IMR-90 (cell line): Measurements from ENCODE around the gene GPR161. TPM values are rescaled to one million over a fixed set of nuclear protein-coding genes. Genes with fewer than 3 reads are reported as not detected.

ENCODE experiments used
- ATAC-seq: fragments of 200-7000 bp; cut with Tn5 transposase; 2 replicates; pipeline ENCODE4 v1.9.1; 2020; ENCODE audit warnings: low read depth, mild to moderate bottlenecking, moderate library complexity
- BruUV-seq: library from RNA; stranded (reverse); fragments of 400-500 nt; replicated peaks from 2 replicates; lab custom pipeline; 2021; lab: Mats Ljungman, UMichigan
- CTCF ChIA-PET: fragments of 300-600 bp; formaldehyde crosslinking; extraction: SDS; loops from one replicate; lab custom pipeline; 2021; ENCODE audit warnings: antibody characterized with exemption; lab: Yijun Ruan, JAX
- POLR2A ChIA-PET: fragments of 300-600 bp; sonication (Branson Sonifier 250); formaldehyde crosslinking; loops from one replicate; lab custom pipeline; 2022; ENCODE audit warnings: antibody characterized with exemption; ENCODE audit not compliant: unreplicated experiment; lab: Charles Lee
- DNase-seq: peaks from one replicate; pipeline ENCODE4 v3.0.0; 2013
- H2AFZ ChIP-seq: replicated peaks from 2 replicates; pipeline ENCODE3; 2013; ENCODE audit warnings: low read length, mild to moderate bottlenecking; ENCODE audit not compliant: poor library complexity
- H2AK5ac ChIP-seq: 2 replicates; pipeline ENCODE4 v1.6.1; 2013; ENCODE audit warnings: low read depth, low read length, inconsistent platforms
- H2AK9ac ChIP-seq: replicated peaks from 2 replicates; pipeline ENCODE3; 2013; ENCODE audit warnings: mild to moderate bottlenecking, low read depth, low read length, moderate library complexity; ENCODE audit not compliant: poor library complexity
- H2BK120ac ChIP-seq: 2 replicates; pipeline ENCODE4 v1.6.1; 2013; ENCODE audit warnings: low read depth, low read length, inconsistent platforms
- H2BK15ac ChIP-seq: 3 replicates; pipeline ENCODE4 v1.6.1; 2013; ENCODE audit warnings: low read depth, low read length, inconsistent platforms
- H2BK20ac ChIP-seq: 2 replicates; pipeline ENCODE4 v1.6.1; 2013; ENCODE audit warnings: low read depth, mild to moderate bottlenecking, inconsistent platforms, low read length, moderate library complexity
- H2BK5ac ChIP-seq: 2 replicates; pipeline ENCODE4 v1.6.1; 2013; ENCODE audit warnings: mild to moderate bottlenecking, low read depth, low read length, inconsistent platforms; ENCODE audit not compliant: poor library complexity, severe bottlenecking
- H3K14ac ChIP-seq: replicated peaks from 2 replicates; pipeline ENCODE4 v1.6.1; 2013; ENCODE audit warnings: low read depth, low read length, inconsistent platforms
- H3K18ac ChIP-seq: 2 replicates; pipeline ENCODE4 v1.6.1; 2013; ENCODE audit warnings: low read depth, low read length, control low read depth
- H3K23ac ChIP-seq: 2 replicates; pipeline ENCODE4 v1.6.1; 2013; ENCODE audit warnings: low read depth, low read length, inconsistent platforms
- H3K27ac ChIP-seq: 2 replicates; pipeline ENCODE4 v1.5.1; 2013; ENCODE audit warnings: mild to moderate bottlenecking, control low read depth, low read length; ENCODE audit not compliant: insufficient read depth
- H3K27me3 ChIP-seq: 2 replicates; pipeline ENCODE4 v1.6.1; 2013; ENCODE audit warnings: low read length; ENCODE audit not compliant: control insufficient read depth, insufficient read depth
- H3K36me3 ChIP-seq: 2 replicates; pipeline ENCODE4 v1.6.1; 2013; ENCODE audit warnings: low read length, mixed read lengths; ENCODE audit not compliant: control insufficient read depth, insufficient read depth
- H3K4ac ChIP-seq: 2 replicates; pipeline ENCODE4 v1.6.1; 2013; ENCODE audit warnings: low read depth, low read length, inconsistent platforms
- H3K4me1 ChIP-seq: 2 replicates; pipeline ENCODE4 v1.6.1; 2013; ENCODE audit warnings: low read length, mixed read lengths; ENCODE audit not compliant: control insufficient read depth, insufficient read depth
- H3K4me2 ChIP-seq: 2 replicates; pipeline ENCODE4 v1.6.1; 2013; ENCODE audit warnings: low read depth, mild to moderate bottlenecking, control low read depth, low read length, moderate library complexity
- H3K4me3 ChIP-seq: 2 replicates; pipeline ENCODE4 v1.5.1; 2013; ENCODE audit warnings: low read depth, mild to moderate bottlenecking, control low read depth, low read length, moderate library complexity; ENCODE audit not compliant: insufficient read depth
- H3K56ac ChIP-seq: 2 replicates; pipeline ENCODE4 v1.6.1; 2013; ENCODE audit warnings: low read length, inconsistent platforms; ENCODE audit not compliant: insufficient read depth; ENCODE audit errors: extremely low read depth
- H3K79me1 ChIP-seq, 2 experiments: 2 replicates each; pipeline ENCODE4 v1.6.1; 2013; ENCODE audit warnings: low read length in 2 of 2, inconsistent platforms in 1 of 2, low read depth in 1 of 2
- H3K9ac ChIP-seq: 2 replicates; pipeline ENCODE4 v1.6.1; 2013; ENCODE audit warnings: low read depth, low read length, control low read depth
- H3K9me1 ChIP-seq: 2 replicates; pipeline ENCODE4 v1.6.1; 2013; ENCODE audit warnings: low read length, inconsistent platforms; ENCODE audit not compliant: insufficient read depth
- H3K9me3 ChIP-seq: 2 replicates; pipeline ENCODE4 v1.6.1; 2013; ENCODE audit warnings: low read length; ENCODE audit not compliant: control insufficient read depth, insufficient read depth
- H4K20me1 ChIP-seq: 2 replicates; pipeline ENCODE4 v1.6.1; 2013; ENCODE audit warnings: low read length, inconsistent platforms; ENCODE audit not compliant: insufficient read depth
- H4K5ac ChIP-seq: 2 replicates; pipeline ENCODE4 v1.6.1; 2013; ENCODE audit warnings: mild to moderate bottlenecking, low read depth, low read length, control low read depth
- H4K8ac ChIP-seq, 2 experiments: 2 replicates each; pipeline ENCODE4 v1.6.1; 2013; ENCODE audit warnings: low read depth in 2 of 2, low read length in 2 of 2, control low read depth in 1 of 2, inconsistent platforms in 1 of 2
- H4K91ac ChIP-seq: 2 replicates; pipeline ENCODE4 v1.6.1; 2013; ENCODE audit warnings: low read depth, low read length, inconsistent platforms; ENCODE audit not compliant: insufficient read depth
- FOS ChIP-seq: fragments of 150-350 bp; IDR thresholded peaks from 2 replicates; pipeline ENCODE4 v1.6.1; 2016; ENCODE audit warnings: low read depth, low read length
- RCOR1 ChIP-seq: IDR thresholded peaks from 2 replicates; pipeline ENCODE4 v1.6.1; 2012; ENCODE audit warnings: mild to moderate bottlenecking, low read length, improper control_type of control experiment; ENCODE audit not compliant: insufficient replicate concordance
- RFX5 ChIP-seq: IDR thresholded peaks from 2 replicates; pipeline ENCODE4 v1.8.0; 2012; ENCODE audit warnings: low read depth, mild to moderate bottlenecking, low read length, moderate library complexity
- WGBS, 2 experiments: methylation state at CpG; one replicate each; pipeline versions ENCODE4 v1.1.5 to v1.1.7; 2013; ENCODE audit warnings: missing lambda C conversion rate in 2 of 2; ENCODE audit not compliant: insufficient read length in 1 of 2; ENCODE audit errors: extremely low coverage in 2 of 2; 5-methylcytosine and 5-hydroxymethylcytosine counted together
- dilution Hi-C: fragments of 300-500 bp; cut with HindIII; formaldehyde crosslinking; loops from one replicate; pipeline ENCODE4 v1.14.3; 2018; ENCODE audit warnings: low sequenced_read_pairs; ENCODE audit not compliant: unreplicated experiment
- in situ Hi-C: fragments of 300-500 bp; cut with MboI; formaldehyde crosslinking; loops from 3 replicates; pipeline ENCODE4 v1.14.3; 2019; ENCODE audit warnings: low sequenced_read_pairs, inconsistent platforms, mixed read lengths
- intact Hi-C: fragments of 100-400 bp; cut with micrococcal nuclease; formaldehyde crosslinking; loops from 2 replicates; pipeline ENCODE4 v1.10.0; 2022
- polyA plus RNA-seq, 3 experiments: library from polyadenylated mRNA; depleted of rRNA; stranded (reverse); fragments of >200 nt; gene quantifications; 2 replicates each; pipeline ENCODE4 v1.2.3, GENCODE V29; 2012; ENCODE audit warnings: low replicate concordance in 1 of 3
- total RNA-seq: library from RNA; depleted of rRNA; stranded (reverse); fragments of >200 nt; gene quantifications from 2 replicates; pipeline ENCODE4 v1.2.3, GENCODE V29; 2012
- TF ChIP-seq, protein P1 (sequence below): fragments of 150-350 bp; IDR thresholded peaks from 2 replicates; pipeline ENCODE4 v1.6.1; 2016; ENCODE audit warnings: low read depth, mild to moderate bottlenecking, low read length, moderate library complexity, borderline replicate concordance

GPR161 gene
- total and polyA plus RNA-seq, 2 of the 4 experiments (the other 2 are of a cell fraction), result 12.5 to 13.3 TPM

GRCh38 chr1:168065506-168065905 lies 71.2 kb downstream of the GPR161 start:
- no peak for ATAC-seq
- no peaks in the 10 kb centered on the region for H3K9me1 ChIP-seq
- no peaks in the 10 kb centered on the region for H3K9me3 ChIP-seq
- no peak overlapping the region for H4K5ac ChIP-seq
- H2BK5ac ChIP-seq, result no peak overlapping the region
- peaks cover 15% of the 10 kb centered on the region; the same call in 1 of the 2 replicates for H3K36me3 ChIP-seq
- H2AK9ac ChIP-seq, result no peak overlapping the region
- 50% methylated on average over 1 of the region's 3 CpGs; no CpG with 5 or more reads in 1 of the 2 experiments for WGBS, 2 experiments
- H3K4ac ChIP-seq, result no peak overlapping the region
- in situ Hi-C loops (no loop called here), intact Hi-C loops (loop anchor here (5.0 kb wide), 2 partner anchors 33 to 108 kb away; no protein-coding TSS in a partner anchor), dilution Hi-C loops (no loop called here)
- H3K4me2 ChIP-seq, result no peak overlapping the region
- H3K79me1 ChIP-seq, result peaks cover 2 to 7% of the 10 kb centered on the region in 2 experiments; a peak in 1 of 4 replicates
- H2AFZ ChIP-seq, result no peak overlapping the region
- no peak overlapping the region for H3K18ac ChIP-seq
- H3K27me3 ChIP-seq, result no peaks in the 10 kb centered on the region
- CTCF ChIA-PET, result interaction anchor here (3.3 kb wide), 1 partner anchor 17 kb away, joined by 12 read pairs; no protein-coding TSS in a partner anchor
- POLR2A ChIA-PET, result no interaction called here
- no peak overlapping the region for H3K9ac ChIP-seq
- no peaks in the 10 kb centered on the region for H4K20me1 ChIP-seq
- no peak overlapping the region for H4K91ac ChIP-seq
- no peak overlapping the region for H3K23ac ChIP-seq
- DNase-seq, result no peak
- no peaks in the 10 kb centered on the region for H3K4me1 ChIP-seq
- H3K27ac ChIP-seq, result no peak overlapping the region
- H2BK20ac ChIP-seq, result no peak overlapping the region
- no peak overlapping the region for H2BK120ac ChIP-seq
- TF ChIP-seq, protein P1, sequence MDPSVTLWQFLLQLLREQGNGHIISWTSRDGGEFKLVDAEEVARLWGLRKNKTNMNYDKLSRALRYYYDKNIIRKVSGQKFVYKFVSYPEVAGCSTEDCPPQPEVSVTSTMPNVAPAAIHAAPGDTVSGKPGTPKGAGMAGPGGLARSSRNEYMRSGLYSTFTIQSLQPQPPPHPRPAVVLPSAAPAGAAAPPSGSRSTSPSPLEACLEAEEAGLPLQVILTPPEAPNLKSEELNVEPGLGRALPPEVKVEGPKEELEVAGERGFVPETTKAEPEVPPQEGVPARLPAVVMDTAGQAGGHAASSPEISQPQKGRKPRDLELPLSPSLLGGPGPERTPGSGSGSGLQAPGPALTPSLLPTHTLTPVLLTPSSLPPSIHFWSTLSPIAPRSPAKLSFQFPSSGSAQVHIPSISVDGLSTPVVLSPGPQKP, result no peak
- TF ChIP-seq RCOR1 (no peak), RFX5 (no peak), FOS (no peak)
- no peak overlapping the region for H3K4me3 ChIP-seq
- no peak overlapping the region for H2AK5ac ChIP-seq
- H2BK15ac ChIP-seq, result no peak overlapping the region
- no peak overlapping the region for H4K8ac ChIP-seq
- H3K56ac ChIP-seq, result no peak overlapping the region
- no peak overlapping the region; the same call in 1 of the 2 replicates for H3K14ac ChIP-seq
- BruUV-seq, result no TSS peak
